ENCODE data around the gene ATG9A.

The ATG9A gene

DNA sequence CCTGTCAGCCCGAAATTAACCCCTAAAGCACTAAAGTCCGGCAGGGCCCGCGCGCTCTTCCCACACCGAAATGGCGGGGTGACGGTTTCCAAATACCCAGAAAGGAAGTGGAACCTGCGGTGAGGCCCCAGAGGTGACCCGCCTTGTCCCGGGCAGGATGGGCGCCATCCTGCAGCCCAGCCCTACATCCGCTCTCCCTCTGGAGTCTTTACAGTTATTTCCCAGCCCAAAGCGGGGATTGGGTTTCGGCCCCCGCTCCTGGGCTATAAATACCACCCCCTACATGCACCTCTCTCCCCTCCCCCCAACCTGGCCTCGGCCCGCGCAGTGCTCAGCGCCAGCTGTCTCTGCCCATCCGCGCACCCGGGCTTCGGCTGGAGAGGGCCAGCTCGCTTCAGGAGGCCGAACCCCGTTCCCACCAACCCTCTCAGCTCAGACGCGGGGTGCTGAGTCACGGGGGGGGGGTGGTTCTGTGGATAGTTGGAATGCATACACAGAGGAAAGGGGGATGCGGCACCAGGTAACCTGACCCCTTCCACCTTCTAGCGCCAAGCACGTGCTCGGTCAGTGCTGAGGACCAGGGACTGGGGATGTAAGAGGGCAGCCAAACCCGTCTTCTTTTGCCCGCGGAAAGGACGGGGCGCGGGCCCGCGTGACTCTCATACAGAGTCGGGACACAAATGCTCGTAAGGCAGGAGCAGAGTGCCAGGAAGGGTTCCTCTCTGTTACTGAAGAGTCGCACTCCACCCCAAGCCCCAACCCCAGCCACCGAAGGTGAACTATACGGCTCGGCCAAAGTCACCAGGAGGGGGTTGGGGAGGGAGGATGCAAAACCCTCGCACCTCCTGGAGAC is 23.7 kb upstream of the ATG9A start, which contains the start of gene TUBA4B:
Gene TUBA4B (plus strand): TSS at position 344 of the 853 bp plus-strand sequence. CDS start 165 bp downstream, at position 509.
- DNase-seq, result peak in 3 of 5 experiments; percentile 26 to 83 (median 49)

- no peak for DNase-seq
Measured at GRCh38 chr2:219252570-219252899, 23.1 kb upstream of the ATG9A start.

GRCh38 chr2:219252084-219252483 is 22.6 kb upstream of the ATG9A start:
- DNase-seq, result peak in 1 of 5 experiments; percentile 57

GRCh38 chr2:219251656-219252055 is 22.2 kb upstream of the ATG9A start:
- DNase-seq, result no peak

DNA sequence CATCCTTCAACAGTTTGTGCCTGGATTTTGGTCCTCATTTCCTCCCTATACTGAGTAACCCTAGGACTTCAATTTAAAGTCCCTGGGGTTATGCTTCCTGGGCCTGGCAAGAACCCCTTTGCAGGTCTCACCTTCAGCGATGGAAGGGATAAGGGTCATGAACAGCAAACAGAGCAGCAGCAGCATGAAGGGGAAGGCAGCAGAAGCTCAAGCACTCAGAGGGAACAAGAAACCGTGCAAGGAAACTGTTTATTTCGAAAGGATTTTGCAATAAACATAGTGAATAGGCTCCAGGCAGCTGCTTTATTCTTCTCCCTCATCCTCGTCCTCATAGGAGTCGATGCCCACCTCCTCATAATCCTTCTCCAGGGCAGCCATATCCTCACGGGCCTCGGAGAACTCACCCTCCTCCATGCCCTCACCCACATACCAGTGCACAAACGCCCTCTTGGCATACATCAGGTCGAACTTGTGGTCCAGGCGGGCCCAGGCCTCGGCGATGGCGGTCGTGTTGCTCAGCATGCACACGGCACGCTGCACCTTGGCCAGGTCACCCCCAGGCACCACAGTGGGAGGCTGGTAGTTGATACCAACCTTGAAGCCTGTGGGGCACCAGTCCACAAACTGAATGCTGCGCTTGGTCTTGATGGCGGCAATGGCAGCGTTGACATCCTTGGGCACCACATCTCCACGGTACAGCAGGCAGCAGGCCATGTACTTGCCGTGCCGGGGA is 20.8 kb upstream of the ATG9A start:
- peak in 1 of 5 experiments; percentile 59 for DNase-seq

GRCh38 chr2:219249203-219249980 is 20.0 kb upstream of the ATG9A start:
- peak in 3 of 5 experiments; percentile 31 to 89 (median 58) for DNase-seq

GRCh38 chr2:219248845-219249202 is 19.4 kb upstream of the ATG9A start:
- no peak for DNase-seq

GRCh38 chr2:219247678-219248642 is 18.5 kb upstream of the ATG9A start:
- DNase-seq, result peak in 4 of 5 experiments; percentile 48 to 98 (median 69)

DNA sequence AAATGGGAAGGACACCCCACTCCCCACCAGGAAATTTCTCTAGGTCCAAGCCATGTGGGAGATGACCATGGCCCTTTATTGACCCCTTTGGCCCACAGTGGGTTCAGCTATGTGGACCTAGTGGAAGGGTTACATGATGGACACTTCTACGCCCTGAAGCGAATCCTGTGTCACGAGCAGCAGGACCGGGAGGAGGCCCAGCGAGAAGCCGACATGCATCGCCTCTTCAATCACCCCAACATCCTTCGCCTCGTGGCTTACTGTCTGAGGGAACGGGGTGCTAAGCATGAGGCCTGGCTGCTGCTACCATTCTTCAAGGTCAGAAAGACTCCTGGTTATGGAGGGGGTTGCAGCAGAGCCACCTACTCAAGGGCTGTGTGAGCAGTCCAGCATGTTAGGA is 17.1 kb upstream of the ATG9A start:
- no peak for DNase-seq

GRCh38 chr2:219245899-219246230 is 16.4 kb upstream of the ATG9A start:
- DNase-seq, result peak in 1 of 5 experiments; percentile 51

GRCh38 chr2:219245148-219245898 is 15.9 kb upstream of the ATG9A start, which contains the start of the genes GLB1L and STK16:
Gene GLB1L (minus strand): TSS chr2:219245444. CDS start chr2:219243573, 1,871 bp downstream.
Gene STK16 (plus strand): TSS chr2:219245479. CDS start chr2:219246000, 521 bp downstream.
- peak; percentile 65 to 94 (median 79) for DNase-seq

DNA sequence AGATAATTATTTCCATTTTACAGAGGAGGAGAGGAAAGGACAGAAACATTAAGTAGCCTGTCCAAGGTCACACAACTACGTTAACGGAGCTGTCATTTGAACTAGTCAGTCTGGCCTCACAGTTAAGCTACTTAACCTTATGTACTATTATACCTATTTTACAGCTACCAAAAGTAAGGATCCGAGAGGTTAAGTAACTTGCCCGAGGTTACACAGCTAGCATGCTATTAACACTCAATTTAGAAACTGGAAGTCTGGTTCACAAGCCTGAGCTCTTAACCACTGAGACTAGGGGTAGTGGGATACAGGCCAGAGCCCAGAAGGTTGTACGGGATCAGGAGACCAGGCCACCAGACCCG is 15.3 kb upstream of the ATG9A start:
- DNase-seq, result no peak

DNA sequence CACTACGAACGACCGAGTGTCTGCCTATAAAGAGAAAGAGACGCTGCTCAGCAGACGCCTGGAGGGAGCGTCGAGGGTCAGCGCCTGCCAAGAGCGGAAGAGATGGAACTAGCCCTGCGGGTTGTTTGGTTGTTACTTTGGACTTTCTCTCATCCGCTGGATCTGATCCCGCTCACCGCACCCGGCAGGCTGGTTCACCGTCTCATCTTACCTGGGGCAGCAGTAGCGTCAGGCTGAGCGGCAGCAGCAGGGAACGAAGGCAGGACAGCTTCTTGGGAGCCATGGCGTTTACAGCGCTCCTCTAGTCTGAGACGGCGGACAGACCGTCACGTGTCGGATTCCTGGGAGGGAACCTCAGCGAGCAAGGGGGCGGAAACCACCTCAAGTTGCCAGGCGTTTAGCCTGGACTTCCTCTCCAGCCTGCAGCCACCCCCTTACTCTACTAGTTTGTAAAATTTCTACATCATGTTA is 13.9 kb upstream of the ATG9A start:
- no peak for DNase-seq

GRCh38 chr2:219234331-219234730 is 4.9 kb upstream of the ATG9A start:
- DNase-seq, result no peak

DNA sequence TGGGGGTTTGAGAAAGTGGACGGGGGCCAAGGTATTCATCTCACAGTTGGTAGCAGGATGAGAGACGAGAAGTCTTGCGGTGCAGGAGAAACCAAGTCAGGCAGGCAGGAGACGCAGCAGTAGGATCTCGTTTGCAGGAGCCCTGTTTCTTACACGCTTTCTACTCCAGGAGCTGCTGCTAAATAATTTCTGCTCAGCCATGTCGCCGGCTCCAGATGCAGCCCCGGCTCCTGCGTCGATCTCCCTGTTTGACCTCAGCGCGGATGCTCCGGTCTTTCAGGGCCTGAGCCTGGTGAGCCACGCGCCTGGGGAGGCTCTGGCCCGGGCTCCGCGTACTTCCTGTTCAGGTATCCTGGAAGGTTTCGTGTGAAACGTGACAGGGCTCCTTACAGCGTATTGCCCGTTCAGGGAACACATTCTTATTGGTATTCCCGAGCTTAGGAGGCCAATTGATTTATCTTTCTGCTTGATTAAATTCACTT is 664 bp upstream of the ATG9A start:
- peak in 1 of 5 experiments; percentile 60 for DNase-seq

DNA sequence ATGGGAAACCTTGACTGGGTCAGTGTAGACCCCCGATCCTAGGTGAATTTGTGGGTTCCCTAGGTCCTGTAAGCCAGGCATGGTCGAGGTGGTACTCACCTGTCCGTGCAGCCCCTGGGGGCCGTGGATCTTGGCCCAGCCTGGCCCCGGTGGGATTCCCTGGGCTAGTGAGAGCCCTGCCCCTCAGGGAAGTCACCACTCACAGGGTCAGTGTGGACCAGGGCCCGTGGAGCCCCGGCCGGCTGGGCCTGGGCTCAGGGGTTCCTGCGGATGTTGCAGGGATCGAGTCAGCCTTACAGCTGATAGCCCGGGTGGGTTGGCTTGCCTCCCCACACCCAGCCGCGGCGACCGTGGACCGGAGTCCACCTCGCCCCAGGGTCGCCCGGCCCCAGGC is 528 bp downstream of the ATG9A start:
- no peak for DNase-seq

- DNase-seq, result no peak
Measured at GRCh38 chr2:219228041-219228910, 1.2 kb downstream of the ATG9A start.

- no peak for DNase-seq
Measured at GRCh38 chr2:219225350-219225749, 4.1 kb downstream of the ATG9A start.

DNA sequence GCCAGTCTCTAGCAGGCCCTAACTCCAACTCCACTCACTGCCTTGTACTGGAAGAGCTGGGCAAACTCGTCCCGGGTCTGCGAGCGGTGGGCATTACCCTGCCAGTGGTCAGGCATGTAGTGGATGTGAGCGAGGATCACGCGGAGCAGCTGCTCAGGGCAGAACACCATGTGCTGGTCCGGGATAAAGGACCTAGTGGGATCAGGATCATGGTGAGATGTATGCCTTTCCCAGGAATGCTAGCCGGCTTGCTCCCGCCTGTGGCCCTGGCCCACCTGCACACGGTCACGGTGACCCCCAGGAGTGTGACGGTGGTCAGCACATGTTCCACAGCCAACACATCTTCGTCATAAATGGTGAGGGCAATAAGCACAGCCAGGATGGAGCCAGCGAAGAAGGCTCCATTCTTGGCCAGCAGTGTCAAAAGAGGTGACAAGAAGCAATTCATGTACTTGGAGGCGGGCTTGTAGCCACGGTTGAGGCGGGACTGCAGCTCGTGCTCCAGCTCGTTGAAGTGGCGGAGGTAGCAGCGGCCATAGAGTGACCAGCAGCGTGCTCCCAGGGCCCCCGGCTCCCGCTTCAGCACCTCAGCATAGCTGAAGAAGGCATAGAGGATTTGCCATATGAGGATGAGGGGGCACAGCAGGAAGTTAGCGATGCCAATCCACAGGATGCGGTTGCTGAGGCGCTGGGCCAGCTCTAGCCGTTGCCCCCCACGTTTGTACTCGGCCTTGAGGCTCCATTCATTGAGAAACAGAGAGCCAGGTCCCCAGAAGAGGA is 5.4 kb downstream of the ATG9A start:
- no peak for DNase-seq

All from T-helper 2 cell (primary cell).